ENCODE results near the gene DGKI.

GRCh38 chr7:137484326-137484725 is 362.4 kb downstream of the DGKI start:
- TF ChIP-seq ELF4 (CRISPR knock-in tag; IDR thresholded peaks at IDR 0.05): no peak
- TF ChIP-seq ZNF274 (IDR thresholded peaks at IDR 0.05; ENCODE audit: borderline replicate concordance, low read depth, low read length): no peak
- no peak for TF ChIP-seq POLR2A (conservative IDR thresholded peaks at IDR 0.05)
- TF ChIP-seq ZKSCAN1 (IDR thresholded peaks at IDR 0.05; ENCODE audit: low read depth, low read length): no peak
